PC-9 (cell line): ENCODE measurements around the gene PRR5L.

ENCODE experiments used
- CTCF ChIP-seq: fragments of 200-600 bp; sonication (generic); conservative IDR thresholded peaks from 2 replicates; pipeline ENCODE4 v1.6.1; 2017; ENCODE audit warnings: mixed run types, antibody characterized with exemption, mild to moderate bottlenecking, moderate library complexity
- EZH2 ChIP-seq: fragments of 200-600 bp; sonication (generic); IDR thresholded peaks from 2 replicates; pipeline ENCODE4 v1.8.0; 2017; ENCODE audit warnings: antibody characterized with exemption, low read depth

GRCh38 chr11:36314434-36314767 is 18.3 kb downstream of the PRR5L start:
- TF ChIP-seq CTCF, result no peak
- no peak for TF ChIP-seq EZH2
